Gastrocnemius medialis (tissue), 4 donors: Measurements from ENCODE around the gene GTF2H2C. TPM values are rescaled to one million over a fixed set of nuclear protein-coding genes. Genes with fewer than 3 reads are reported as not detected.

ENCODE experiments used
- ATAC-seq, 2 donors: fragments of 150-250 bp; one replicate each; pipeline ENCODE4 v1.9.1; 2016
- DNase-seq, 2 donors: peaks; one replicate each; pipeline ENCODE4 v3.0.0-alpha.2; 2019
- H3K27ac ChIP-seq, 4 donors: fragments of 200-600 bp; sonication (generic); 1 replicate in 1 of 4; 2 replicates in 3 of 4; pipeline ENCODE4 v1.5.1; 2016 to 2018; ENCODE audit warnings: mild to moderate bottlenecking in 2 of 4, moderate library complexity in 1 of 4
- H3K27me3 ChIP-seq, 3 donors: fragments of 200-600 bp; sonication (generic) in 2 of 3; 1 replicate in 1 of 3; 2 replicates in 2 of 3; pipeline versions ENCODE4 v1.5.1 to v1.6.0; 2016 to 2019; ENCODE audit warnings: mild to moderate bottlenecking in 1 of 3, moderate library complexity in 1 of 3
- H3K36me3 ChIP-seq, 2 donors: fragments of 200-600 bp; sonication (generic) in 1 of 2; one replicate each; pipeline ENCODE4 v1.5.1; 2017 to 2018
- H3K4me1 ChIP-seq, 2 donors: fragments of 200-600 bp; sonication (generic) in 1 of 2; one replicate each; pipeline ENCODE4 v1.5.1; 2016 to 2017; ENCODE audit warnings: mild to moderate bottlenecking in 2 of 2
- H3K4me3 ChIP-seq, 4 donors: fragments of 200-600 bp; sonication (generic) in 3 of 4; 1 replicate in 1 of 4; 2 replicates in 3 of 4; pipeline ENCODE4 v1.5.1; 2016 to 2019; ENCODE audit warnings: mild to moderate bottlenecking in 2 of 4
- H3K9me3 ChIP-seq, 3 donors: fragments of 200-600 bp; sonication (generic) in 2 of 3; 1 replicate in 1 of 3; 2 replicates in 2 of 3; pipeline ENCODE4 v1.5.1; 2016 to 2019
- CTCF ChIP-seq, 5 experiments: fragments of 450-650 bp in 3 of 5; fragments of 200-600 bp in 2 of 5; sonication (generic) in 2 of 5; IDR thresholded peaks in 4 of 5; conservative IDR thresholded peaks in 1 of 5; 1 replicate in 4 of 5; 2 replicates in 1 of 5; pipeline ENCODE4 v1.5.1; 2016 to 2019; ENCODE audit warnings: antibody characterized with exemption in 5 of 5, mild to moderate bottlenecking in 3 of 5, moderate library complexity in 3 of 5
- POLR2A ChIP-seq, 2 donors: fragments of 450-650 bp; IDR thresholded peaks; one replicate each; pipeline ENCODE4 v1.6.1; 2017; ENCODE audit warnings: antibody characterized with exemption in 2 of 2, mild to moderate bottlenecking in 2 of 2, moderate library complexity in 2 of 2
- in situ Hi-C, 4 donors: fragments of 200-750 bp; cut with MboI; loops; one replicate each; pipeline versions ENCODE4 v1.15.0 to v1.8.0; 2017; ENCODE audit warnings: low sequenced_read_pairs in 4 of 4
- intact Hi-C: fragments of 100-400 bp; cut with DNase I; formaldehyde crosslinking; loops from one replicate; pipeline ENCODE4 v1.15.1; 2023; ENCODE audit warnings: low total_unique reads
- total RNA-seq, 4 donors: library from RNA; depleted of rRNA; stranded (reverse); fragments of >200 nt; gene quantifications; one replicate each; pipeline versions ENCODE4 v1.1.0 to v1.2.3, GENCODE V29; 2016

GTF2H2C gene
- total RNA-seq, 4 donors from 2014 or later = 9.4 to 17.0 (median 11.1) TPM

- in situ Hi-C loops = loop anchor here in 1 of 4 donors (10.0 kb wide), 1 partner anchor 462 kb away; no protein-coding TSS in a partner anchor
- Histone ChIP-seq H3K4me3 (no peak overlapping the region), H3K27me3 (no peaks in the 10 kb centered on the region), H3K27ac (no peak overlapping the region), H3K4me1 (no peaks in the 10 kb centered on the region), H3K9me3 (no peaks in the 10 kb centered on the region), H3K36me3 (no peaks in the 10 kb centered on the region)
- intact Hi-C loops = no loop called here
- no peak for ATAC-seq
- DNase-seq = no peak
- TF ChIP-seq CTCF (IDR thresholded peaks at IDR 0.05 in 4 of 5, conservative IDR thresholded peaks at IDR 0.05 in 1 of 5) (no peak), POLR2A (IDR thresholded peaks at IDR 0.05) (no peak)
Measured at GRCh38 chr5:69526660-69527059, 33.3 kb upstream of the GTF2H2C start.

GRCh38 chr5:69527128-69527770 lies 32.7 kb upstream of the GTF2H2C start:
- Histone ChIP-seq H3K9me3 (no peaks in the 10 kb centered on the region), H3K4me3 (no peak overlapping the region), H3K36me3 (no peaks in the 10 kb centered on the region), H3K4me1 (no peaks in the 10 kb centered on the region), H3K27ac (no peak overlapping the region), H3K27me3 (no peaks in the 10 kb centered on the region)
- intact Hi-C loops = no loop called here
- TF ChIP-seq CTCF (IDR thresholded peaks at IDR 0.05 in 4 of 5, conservative IDR thresholded peaks at IDR 0.05 in 1 of 5) (no peak), POLR2A (IDR thresholded peaks at IDR 0.05) (no peak)
- DNase-seq (no peak), ATAC-seq (no peak)
- in situ Hi-C loops = loop anchor here in 1 of 4 donors (10.0 kb wide), 1 partner anchor 462 kb away; no protein-coding TSS in a partner anchor

- Histone ChIP-seq H3K27ac (no peak overlapping the region), H3K36me3 (no peaks in the 10 kb centered on the region), H3K9me3 (no peaks in the 10 kb centered on the region), H3K4me1 (no peaks in the 10 kb centered on the region), H3K27me3 (no peaks in the 10 kb centered on the region), H3K4me3 (no peak overlapping the region)
- in situ Hi-C loops = loop anchor here in 1 of 4 donors (10.0 kb wide), 1 partner anchor 463 kb away; no protein-coding TSS in a partner anchor
- ATAC-seq = no peak
- TF ChIP-seq POLR2A (IDR thresholded peaks at IDR 0.05) (no peak), CTCF (IDR thresholded peaks at IDR 0.05 in 4 of 5, conservative IDR thresholded peaks at IDR 0.05 in 1 of 5) (no peak)
- DNase-seq = no peak
- intact Hi-C loops = no loop called here
Measured at GRCh38 chr5:69528035-69528434, 32.0 kb upstream of the GTF2H2C start.

GRCh38 chr5:69528609-69529008 lies 31.4 kb upstream of the GTF2H2C start:
- Histone ChIP-seq H3K36me3 (no peaks in the 10 kb centered on the region), H3K9me3 (no peaks in the 10 kb centered on the region), H3K4me1 (no peaks in the 10 kb centered on the region), H3K27me3 (no peaks in the 10 kb centered on the region), H3K27ac (no peak overlapping the region), H3K4me3 (no peak overlapping the region)
- TF ChIP-seq CTCF (IDR thresholded peaks at IDR 0.05 in 4 of 5, conservative IDR thresholded peaks at IDR 0.05 in 1 of 5) = no peak
- TF ChIP-seq POLR2A (IDR thresholded peaks at IDR 0.05) = no peak
- intact Hi-C loops = no loop called here
- in situ Hi-C loops = loop anchor here in 1 of 4 donors (10.0 kb wide), 1 partner anchor 464 kb away; no protein-coding TSS in a partner anchor
- no peak for DNase-seq
- no peak for ATAC-seq
